Fibroblast of villous mesenchyme (primary cell): ENCODE results near the gene GLTP. TPM values are rescaled to one million over a fixed set of nuclear protein-coding genes. Genes with fewer than 3 reads are reported as not detected.
"Not testable (repeated sequence)": the region's sequence is repeated elsewhere in the genome, so short reads cannot be mapped to it uniquely, and the experiment has no call there.

Experiments used
- DNase-seq: peaks from one replicate; pipeline ENCODE4 v3.0.0-alpha.2; 2010; ENCODE audit warnings: low read depth
- H3K4me3 ChIP-seq: 2 replicates; pipeline ENCODE4 v1.5.1; 2011; ENCODE audit warnings: low read depth, mild to moderate bottlenecking, low read length
- CTCF ChIP-seq: IDR thresholded peaks from 2 replicates; pipeline ENCODE4 v1.5.1; 2012; ENCODE audit warnings: low read depth, mild to moderate bottlenecking, low read length; ENCODE audit not compliant: insufficient read depth
- total RNA-seq: library from RNA; depleted of rRNA; stranded (reverse); fragments of >200 nt; gene quantifications from 2 replicates; pipeline ENCODE4 v1.2.3, GENCODE V29; 2012

Gene GLTP
- total RNA-seq, 1 donor: 52.2 TPM

GRCh38 chr12:109868182-109869051 is 11.9 kb downstream of the GLTP start:
- DNase-seq: no peak
- TF ChIP-seq CTCF: no peak
- H3K4me3 ChIP-seq: no peak overlapping the region

- no peak for DNase-seq
- H3K4me3 ChIP-seq: no peak overlapping the region
- TF ChIP-seq CTCF: no peak
Observed at GRCh38 chr12:109864916-109865315, 15.4 kb downstream of the GLTP start.

GRCh38 chr12:109863847-109864712 is 16.3 kb downstream of the GLTP start:
- no peak overlapping the region for H3K4me3 ChIP-seq
- no peak for TF ChIP-seq CTCF
- DNase-seq: peak; percentile 73

DNA sequence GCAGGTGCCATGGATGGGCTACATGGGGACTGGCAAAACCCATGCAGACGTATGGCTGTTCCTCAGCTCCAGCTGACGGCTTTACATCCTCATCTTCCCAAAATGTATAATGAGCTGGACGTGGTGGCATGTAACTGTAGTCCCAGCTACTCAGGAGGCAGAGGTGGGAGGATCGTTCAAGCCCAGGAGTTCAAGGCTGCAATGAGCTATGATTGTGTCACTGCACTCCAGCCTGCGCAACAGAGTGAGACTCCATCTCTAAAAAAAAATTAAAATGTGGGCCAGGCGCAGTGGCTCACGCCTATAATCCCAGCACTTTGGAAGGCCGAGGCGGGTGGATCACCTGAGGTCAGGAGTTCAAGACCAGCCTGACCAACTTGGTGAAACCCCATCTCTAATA is 17.9 kb downstream of the GLTP start:
- not testable (repeated sequence) for H3K4me3 ChIP-seq, DNase-seq

GRCh38 chr12:109861689-109862314 is 18.5 kb downstream of the GLTP start:
- no peak for DNase-seq
- no peak for TF ChIP-seq CTCF

GRCh38 chr12:109860977-109861376 is 19.4 kb downstream of the GLTP start:
- no peak for DNase-seq
- TF ChIP-seq CTCF: no peak
- no peak overlapping the region for H3K4me3 ChIP-seq

More at GRCh38 chr12:109861689-109862314, 18.5 kb downstream of the GLTP start:
- no peak overlapping the region for H3K4me3 ChIP-seq

DNA sequence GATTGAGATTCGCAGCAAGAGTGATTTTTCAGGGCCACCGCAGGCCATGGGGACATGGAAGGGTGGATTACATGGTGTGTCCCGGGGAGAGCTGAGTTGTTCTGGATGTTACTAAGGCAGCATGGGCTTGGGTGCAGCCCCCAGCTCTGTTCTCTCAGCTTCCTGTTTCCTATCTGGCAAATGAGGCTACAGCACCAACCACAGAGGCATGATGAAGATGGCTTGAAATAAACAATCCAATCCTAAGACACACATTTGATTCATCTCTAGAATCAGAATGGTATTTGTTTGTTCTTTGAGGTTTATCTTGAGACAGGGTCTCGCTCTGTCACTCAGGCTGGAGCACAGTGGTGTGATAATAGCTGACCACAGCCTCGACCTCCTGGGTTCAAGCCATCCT is 21.6 kb downstream of the GLTP start:
- DNase-seq: no peak
- no peak overlapping the region for H3K4me3 ChIP-seq
- TF ChIP-seq CTCF: no peak
